GM12873 (cell line): ENCODE results near the gene STH.

Source experiments
- TF ChIP-seq, protein P1 (sequence below): IDR thresholded peaks from 2 replicates; pipeline ENCODE4 v1.5.1; 2012; ENCODE audit warnings: low read depth, mild to moderate bottlenecking, moderate library complexity, low read length, control low read depth; ENCODE audit not compliant: insufficient read depth; ENCODE audit errors: missing control alignments

The STH gene

DNA sequence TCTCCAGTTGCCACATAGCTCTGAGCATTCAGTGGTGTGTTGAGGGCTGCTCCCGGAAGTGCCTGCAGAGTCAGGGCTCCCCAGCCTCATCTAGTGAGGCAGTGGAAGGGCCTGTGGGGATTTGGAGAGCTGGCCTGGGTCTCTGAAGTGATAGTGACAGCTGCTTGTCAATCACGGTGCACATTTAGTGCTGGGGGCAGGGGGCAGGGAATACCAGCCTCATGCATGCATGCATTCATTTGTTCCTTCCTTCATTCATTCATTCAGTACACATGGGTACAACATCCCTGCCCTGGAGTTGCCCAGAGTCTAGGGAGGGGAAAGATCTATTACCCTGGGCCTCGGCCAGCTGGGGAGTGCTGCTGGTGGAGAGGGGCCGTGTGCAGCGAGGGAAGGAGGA, 11.3 kb upstream of the STH start:
- TF ChIP-seq, protein P1, sequence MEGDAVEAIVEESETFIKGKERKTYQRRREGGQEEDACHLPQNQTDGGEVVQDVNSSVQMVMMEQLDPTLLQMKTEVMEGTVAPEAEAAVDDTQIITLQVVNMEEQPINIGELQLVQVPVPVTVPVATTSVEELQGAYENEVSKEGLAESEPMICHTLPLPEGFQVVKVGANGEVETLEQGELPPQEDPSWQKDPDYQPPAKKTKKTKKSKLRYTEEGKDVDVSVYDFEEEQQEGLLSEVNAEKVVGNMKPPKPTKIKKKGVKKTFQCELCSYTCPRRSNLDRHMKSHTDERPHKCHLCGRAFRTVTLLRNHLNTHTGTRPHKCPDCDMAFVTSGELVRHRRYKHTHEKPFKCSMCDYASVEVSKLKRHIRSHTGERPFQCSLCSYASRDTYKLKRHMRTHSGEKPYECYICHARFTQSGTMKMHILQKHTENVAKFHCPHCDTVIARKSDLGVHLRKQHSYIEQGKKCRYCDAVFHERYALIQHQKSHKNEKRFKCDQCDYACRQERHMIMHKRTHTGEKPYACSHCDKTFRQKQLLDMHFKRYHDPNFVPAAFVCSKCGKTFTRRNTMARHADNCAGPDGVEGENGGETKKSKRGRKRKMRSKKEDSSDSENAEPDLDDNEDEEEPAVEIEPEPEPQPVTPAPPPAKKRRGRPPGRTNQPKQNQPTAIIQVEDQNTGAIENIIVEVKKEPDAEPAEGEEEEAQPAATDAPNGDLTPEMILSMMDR: no peak

DNA sequence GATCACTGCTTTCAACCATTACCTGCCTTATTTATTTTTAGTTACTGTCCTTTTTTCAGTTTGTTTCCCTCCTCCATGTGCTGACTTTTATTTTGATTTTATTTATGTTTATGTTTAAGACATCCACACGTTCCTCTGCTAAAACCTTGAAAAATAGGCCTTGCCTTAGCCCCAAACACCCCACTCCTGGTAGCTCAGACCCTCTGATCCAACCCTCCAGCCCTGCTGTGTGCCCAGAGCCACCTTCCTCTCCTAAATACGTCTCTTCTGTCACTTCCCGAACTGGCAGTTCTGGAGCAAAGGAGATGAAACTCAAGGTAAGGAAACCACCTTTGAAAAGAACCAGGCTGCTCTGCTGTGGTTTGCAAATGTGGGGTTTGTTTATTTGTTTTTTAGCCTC, 9.3 kb upstream of the STH start:
- TF ChIP-seq, protein P1: no peak

DNA sequence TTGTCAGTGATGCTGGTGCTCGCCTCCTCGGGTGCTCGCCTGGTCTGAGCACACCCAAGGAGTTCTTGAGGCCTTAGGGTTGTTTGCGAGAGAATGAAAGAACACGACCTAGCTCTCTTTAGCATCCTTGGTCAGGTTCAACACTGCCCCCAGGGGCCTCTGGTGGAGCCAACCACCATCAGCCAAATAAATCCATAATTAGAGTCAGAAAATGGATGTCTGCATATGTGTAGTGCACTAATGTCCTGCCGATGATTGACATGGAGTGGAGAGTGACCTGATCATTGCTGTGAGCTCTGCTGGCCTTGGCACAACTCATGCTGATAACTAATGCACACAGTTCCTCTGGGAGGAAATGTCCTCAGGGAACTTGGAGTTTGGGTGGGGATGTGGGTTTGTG, 8.2 kb upstream of the STH start:
- TF ChIP-seq, protein P1: no peak

DNA sequence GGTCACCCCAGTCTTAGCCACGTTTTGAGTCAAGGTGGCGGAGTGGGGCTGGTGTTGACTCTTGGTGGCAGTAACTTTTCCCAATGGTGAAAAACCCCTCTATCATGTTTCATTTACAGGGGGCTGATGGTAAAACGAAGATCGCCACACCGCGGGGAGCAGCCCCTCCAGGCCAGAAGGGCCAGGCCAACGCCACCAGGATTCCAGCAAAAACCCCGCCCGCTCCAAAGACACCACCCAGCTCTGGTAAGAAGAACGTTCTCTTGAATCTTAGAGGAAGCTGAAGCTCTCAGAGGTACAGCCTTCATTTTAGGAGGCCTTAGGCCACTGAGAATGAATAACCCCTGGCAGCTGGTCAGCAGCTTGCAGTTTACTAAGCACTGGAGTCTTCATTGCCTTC, 7.7 kb upstream of the STH start:
- TF ChIP-seq, protein P1: no peak

DNA sequence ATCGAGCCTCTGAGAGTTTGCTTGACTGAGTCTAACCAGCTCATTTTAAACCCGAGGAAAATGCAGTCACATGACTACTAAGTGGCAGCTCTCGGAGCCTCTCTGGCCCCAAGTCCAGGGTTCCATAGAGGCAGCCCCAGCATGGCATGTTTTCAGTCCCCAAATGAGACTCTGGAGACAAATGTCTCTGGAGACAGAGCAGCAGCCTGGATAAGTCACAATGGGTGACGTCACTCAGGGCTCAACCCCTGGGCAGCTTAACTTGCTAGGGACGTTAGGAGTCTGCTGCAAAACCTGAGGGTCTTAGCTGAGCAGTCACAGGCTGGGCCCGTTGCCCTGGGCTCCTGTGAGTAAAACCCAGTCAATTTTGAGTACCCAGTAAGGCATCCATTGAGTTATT, 6.9 kb upstream of the STH start:
- TF ChIP-seq, protein P1: no peak

DNA sequence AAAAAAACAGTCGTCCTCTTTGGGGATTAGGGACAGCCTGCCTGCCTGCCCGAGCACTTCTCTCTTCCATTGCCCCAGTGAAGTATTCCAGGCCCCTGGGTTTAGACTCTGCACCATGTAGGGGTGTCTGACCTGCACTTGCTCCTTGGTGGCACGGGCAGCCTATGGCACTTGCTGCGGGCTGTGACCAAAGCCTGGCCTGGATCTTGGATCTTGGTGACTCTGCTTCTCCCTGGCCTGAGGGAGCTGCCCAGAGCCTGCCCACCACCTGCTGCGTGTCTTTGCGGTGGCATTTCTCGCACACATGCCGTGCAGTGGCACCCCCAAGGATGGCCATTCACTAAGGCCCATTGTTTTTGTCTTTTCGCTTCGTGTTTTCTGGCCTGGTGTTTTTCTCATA, 6.1 kb upstream of the STH start:
- TF ChIP-seq, protein P1: no peak

DNA sequence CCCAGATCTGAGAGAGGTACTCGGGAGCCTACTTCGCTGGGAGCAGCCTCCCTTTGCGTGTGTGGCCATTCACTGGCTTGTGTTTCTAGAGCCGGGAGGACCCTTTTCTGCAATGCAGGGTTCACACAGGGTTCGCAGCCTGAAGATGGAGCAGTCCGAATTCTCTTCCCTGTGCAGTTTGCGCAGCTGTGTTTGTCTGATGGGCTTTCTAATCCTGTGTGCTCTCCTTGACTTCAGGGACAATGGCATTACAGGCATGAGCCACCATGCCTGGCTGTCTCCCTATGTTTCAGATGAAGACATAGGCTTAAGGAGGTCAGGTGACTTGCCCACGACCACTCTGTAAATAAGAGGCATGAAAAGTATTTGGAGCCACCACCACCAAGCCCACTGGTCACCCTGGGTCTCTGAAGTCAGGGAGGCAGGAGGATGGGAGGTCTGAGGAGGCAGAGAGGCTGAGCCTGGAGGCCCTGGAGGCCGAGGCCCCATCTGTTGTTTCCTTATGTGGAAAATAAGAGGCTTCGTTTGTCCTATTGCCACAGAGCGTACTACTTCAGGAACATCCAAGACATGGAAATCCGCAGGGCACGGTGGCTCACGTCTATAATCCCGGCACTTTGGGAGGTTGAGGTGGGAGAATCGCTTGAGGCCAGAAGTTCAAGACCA, 5.0 kb upstream of the STH start:
- TF ChIP-seq, protein P1: no peak

DNA sequence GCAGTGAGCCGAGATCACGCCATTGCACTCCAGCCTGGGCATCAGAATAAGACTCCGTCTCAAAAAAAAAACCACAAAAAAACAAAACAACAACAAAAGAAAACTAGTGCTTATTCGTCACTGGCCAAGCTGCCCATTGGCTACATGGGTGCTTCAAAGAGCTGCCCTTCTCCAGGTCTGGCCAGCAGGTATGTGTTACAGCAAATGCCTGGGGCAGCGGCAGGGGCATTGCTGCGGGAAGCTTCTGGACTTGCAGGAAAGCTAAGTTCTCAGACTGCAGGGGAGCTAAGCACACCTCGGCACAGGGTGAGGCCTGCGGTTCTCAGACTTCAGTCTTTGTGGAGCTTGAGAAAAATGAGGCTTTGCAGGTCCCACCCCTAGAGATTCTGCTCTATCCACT, 4.1 kb upstream of the STH start:
- TF ChIP-seq, protein P1: no peak
